K562 (cell line): Measurements from ENCODE around the gene ANKRD16. TPM values are rescaled to one million over a fixed set of nuclear protein-coding genes. Genes with fewer than 3 reads are reported as not detected.

Experiments used
- ARNT ChIP-seq, 2 experiments: fragments of 450-650 bp; IDR thresholded peaks; 2 replicates each; pipeline ENCODE4 v1.6.1; 2016; ENCODE audit warnings: mild to moderate bottlenecking in 1 of 2
- MAFF ChIP-seq: IDR thresholded peaks from 2 replicates; pipeline ENCODE4 v1.6.1; 2012; ENCODE audit warnings: low read length, improper control_type of control experiment
- MLX ChIP-seq, 2 experiments: fragments of 450-650 bp in 1 of 2; sonication (generic) in 1 of 2; formaldehyde crosslinking; conservative IDR thresholded peaks; 2 replicates each; pipeline versions ENCODE4 v1.4.0 to v1.8.1; 2020 to 2022; ENCODE audit warnings: mild to moderate bottlenecking in 1 of 2, missing genetic modification reagents in 1 of 2
- MTA1 ChIP-seq: fragments of 450-650 bp; IDR thresholded peaks from 2 replicates; pipeline ENCODE4 v1.6.1; 2017; ENCODE audit warnings: borderline replicate concordance
- PYGO2 ChIP-seq: fragments of 450-650 bp; IDR thresholded peaks from 2 replicates; pipeline ENCODE4 v1.6.1; 2016; ENCODE audit warnings: mild to moderate bottlenecking, missing genetic modification characterization, moderate library complexity, missing compliant biosample characterization
- TBP ChIP-seq: optimal IDR thresholded peaks from 2 replicates; pipeline ENCODE3; 2011; ENCODE audit warnings: low read depth, low read length, improper control_type of control experiment
- TCF3 ChIP-seq: sonication (generic); formaldehyde crosslinking; IDR thresholded peaks from 2 replicates; pipeline ENCODE4 v1.4.0; 2020; ENCODE audit warnings: mild to moderate bottlenecking, missing genetic modification reagents
- THRAP3 ChIP-seq: fragments of 450-650 bp; IDR thresholded peaks from 2 replicates; pipeline ENCODE4 v1.6.1; 2016; ENCODE audit warnings: mild to moderate bottlenecking, inconsistent platforms, borderline replicate concordance
- ZBTB1 ChIP-seq: sonication (generic); formaldehyde crosslinking; IDR thresholded peaks from 2 replicates; pipeline ENCODE4 v1.8.1; 2023; ENCODE audit warnings: missing genetic modification reagents, low read depth, mild to moderate bottlenecking, borderline replicate concordance
- ZFP91 ChIP-seq: sonication (generic); formaldehyde crosslinking; IDR thresholded peaks from 2 replicates; pipeline ENCODE4 v1.8.0; 2022; ENCODE audit warnings: mild to moderate bottlenecking, missing genetic modification reagents
- ZFX ChIP-seq: sonication (generic); formaldehyde crosslinking; IDR thresholded peaks from 2 replicates; pipeline ENCODE4 v1.8.0; 2022; ENCODE audit warnings: mild to moderate bottlenecking, missing genetic modification reagents, moderate library complexity
- ZNF146 ChIP-seq: IDR thresholded peaks from one replicate; pipeline ENCODE4 v1.6.1; 2018; ENCODE audit warnings: missing compliant biosample characterization; ENCODE audit not compliant: unreplicated experiment
- ZNF311 ChIP-seq: fragments of 250-450 bp; sonication (Bioruptor Pico); IDR thresholded peaks from 2 replicates; pipeline ENCODE4 v1.4.0; 2020; ENCODE audit warnings: mild to moderate bottlenecking, moderate library complexity
- polyA plus RNA-seq, 8 experiments: library from polyadenylated mRNA; depleted of rRNA in 4 of 8; stranded (reverse) in 5 of 8; unstranded in 3 of 8; fragments of >200 nt; fragmentation: Nextera tagmentation in 2 of 8; fragmentation: Illumina TruSeq in 1 of 8; extraction: Ambion mirVana in 2 of 8; extraction: Trizol in 1 of 8; gene quantifications; 2 replicates each; pipeline versions ENCODE4 v1.2.1 to v1.2.3, GENCODE V29; 2011 to 2014; ENCODE audit warnings: inconsistent platforms in 1 of 8, missing spikeins in 1 of 8
- total RNA-seq, 7 experiments: library from RNA; depleted of rRNA in 6 of 7; stranded (reverse); fragments of >200 nt in 6 of 7; fragmentation: Illumina TruSeq in 2 of 7; extraction: Trizol in 2 of 7; gene quantifications; 2 replicates each; pipeline versions ENCODE4 v1.2.1 to v1.2.3, GENCODE V29; 2011 to 2021; ENCODE audit warnings: low replicate concordance in 1 of 7
- TF ChIP-seq, protein P1 (sequence below): fragments of 200-800 bp; sonication (Bioruptor generic); IDR thresholded peaks from 2 replicates; pipeline ENCODE4 v1.6.1; 2017; ENCODE audit warnings: missing genetic modification characterization, missing compliant biosample characterization
- TF ChIP-seq, protein P2 (sequence below): fragments of 450-650 bp; IDR thresholded peaks from 2 replicates; pipeline ENCODE4 v1.6.1; 2016; ENCODE audit warnings: borderline replicate concordance
- TF ChIP-seq, protein P3 (sequence below): sonication (generic); formaldehyde crosslinking; IDR thresholded peaks from 2 replicates; pipeline ENCODE4 v1.5.0; 2020; ENCODE audit warnings: missing genetic modification reagents

ANKRD16 gene
- total and polyA plus RNA-seq, 9 of the 15 experiments (the other 6 are each of a cell fraction or from before 2014, with no cell fraction given), result 1.5 to 16.0 (median 9.5) TPM

GRCh38 chr10:5814110-5815107, 75.3 kb downstream of the ANKRD16 start (continued):
- TF ChIP-seq PYGO2, result no peak
- no peak for TF ChIP-seq TBP
- TF ChIP-seq ZNF146 (CRISPR knock-in tag), result no peak
- TF ChIP-seq ARNT (IDR thresholded peaks at IDR 0.05), result peak in 1 of 2 experiments; percentile 65; a peak in 2 of 4 replicates
- TF ChIP-seq MAFF, result peak; percentile 99
- TF ChIP-seq, protein P1, sequence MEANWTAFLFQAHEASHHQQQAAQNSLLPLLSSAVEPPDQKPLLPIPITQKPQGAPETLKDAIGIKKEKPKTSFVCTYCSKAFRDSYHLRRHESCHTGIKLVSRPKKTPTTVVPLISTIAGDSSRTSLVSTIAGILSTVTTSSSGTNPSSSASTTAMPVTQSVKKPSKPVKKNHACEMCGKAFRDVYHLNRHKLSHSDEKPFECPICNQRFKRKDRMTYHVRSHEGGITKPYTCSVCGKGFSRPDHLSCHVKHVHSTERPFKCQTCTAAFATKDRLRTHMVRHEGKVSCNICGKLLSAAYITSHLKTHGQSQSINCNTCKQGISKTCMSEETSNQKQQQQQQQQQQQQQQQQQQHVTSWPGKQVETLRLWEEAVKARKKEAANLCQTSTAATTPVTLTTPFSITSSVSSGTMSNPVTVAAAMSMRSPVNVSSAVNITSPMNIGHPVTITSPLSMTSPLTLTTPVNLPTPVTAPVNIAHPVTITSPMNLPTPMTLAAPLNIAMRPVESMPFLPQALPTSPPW (CRISPR knock-in tag), result no peak
- no peak for TF ChIP-seq ZFX
- TF ChIP-seq THRAP3, result 0 out of 2 replicates have a peak, but pooled peaks have one; percentile 57
- TF ChIP-seq, protein P2, sequence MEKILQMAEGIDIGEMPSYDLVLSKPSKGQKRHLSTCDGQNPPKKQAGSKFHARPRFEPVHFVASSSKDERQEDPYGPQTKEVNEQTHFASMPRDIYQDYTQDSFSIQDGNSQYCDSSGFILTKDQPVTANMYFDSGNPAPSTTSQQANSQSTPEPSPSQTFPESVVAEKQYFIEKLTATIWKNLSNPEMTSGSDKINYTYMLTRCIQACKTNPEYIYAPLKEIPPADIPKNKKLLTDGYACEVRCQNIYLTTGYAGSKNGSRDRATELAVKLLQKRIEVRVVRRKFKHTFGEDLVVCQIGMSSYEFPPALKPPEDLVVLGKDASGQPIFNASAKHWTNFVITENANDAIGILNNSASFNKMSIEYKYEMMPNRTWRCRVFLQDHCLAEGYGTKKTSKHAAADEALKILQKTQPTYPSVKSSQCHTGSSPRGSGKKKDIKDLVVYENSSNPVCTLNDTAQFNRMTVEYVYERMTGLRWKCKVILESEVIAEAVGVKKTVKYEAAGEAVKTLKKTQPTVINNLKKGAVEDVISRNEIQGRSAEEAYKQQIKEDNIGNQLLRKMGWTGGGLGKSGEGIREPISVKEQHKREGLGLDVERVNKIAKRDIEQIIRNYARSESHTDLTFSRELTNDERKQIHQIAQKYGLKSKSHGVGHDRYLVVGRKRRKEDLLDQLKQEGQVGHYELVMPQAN, result peak; percentile 11; the same call in 1 of the 2 replicates
- TF ChIP-seq, protein P3, sequence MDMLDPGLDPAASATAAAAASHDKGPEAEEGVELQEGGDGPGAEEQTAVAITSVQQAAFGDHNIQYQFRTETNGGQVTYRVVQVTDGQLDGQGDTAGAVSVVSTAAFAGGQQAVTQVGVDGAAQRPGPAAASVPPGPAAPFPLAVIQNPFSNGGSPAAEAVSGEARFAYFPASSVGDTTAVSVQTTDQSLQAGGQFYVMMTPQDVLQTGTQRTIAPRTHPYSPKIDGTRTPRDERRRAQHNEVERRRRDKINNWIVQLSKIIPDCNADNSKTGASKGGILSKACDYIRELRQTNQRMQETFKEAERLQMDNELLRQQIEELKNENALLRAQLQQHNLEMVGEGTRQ (CRISPR knock-in tag), result peak; percentile 34; the same call in 1 of the 2 replicates
- no peak for TF ChIP-seq ZFP91 (CRISPR knock-in tag)
- TF ChIP-seq MLX (CRISPR knock-in tag; conservative IDR thresholded peaks at IDR 0.05), result no peak
- TF ChIP-seq ZNF311 (CRISPR knock-in tag), result no peak
- TF ChIP-seq TCF3, result no peak
- 0 out of 2 replicates have a peak, but pooled peaks have one; percentile 44 for TF ChIP-seq MTA1
- TF ChIP-seq ZBTB1 (CRISPR knock-in tag), result no peak
